IMR-90 (cell line): ENCODE results near the gene NFKBIB. TPM values are rescaled to one million over a fixed set of nuclear protein-coding genes. Genes with fewer than 3 reads are reported as not detected.

Source experiments
- ATAC-seq: fragments of 200-7000 bp; cut with Tn5 transposase; 2 replicates; pipeline ENCODE4 v1.9.1; 2020; ENCODE audit warnings: low read depth, mild to moderate bottlenecking, moderate library complexity
- BruUV-seq: library from RNA; stranded (reverse); fragments of 400-500 nt; replicated peaks from 2 replicates; lab custom pipeline; 2021; lab: Mats Ljungman, UMichigan
- CTCF ChIA-PET: fragments of 300-600 bp; formaldehyde crosslinking; extraction: SDS; loops from one replicate; lab custom pipeline; 2021; ENCODE audit warnings: antibody characterized with exemption; lab: Yijun Ruan, JAX
- POLR2A ChIA-PET: fragments of 300-600 bp; sonication (Branson Sonifier 250); formaldehyde crosslinking; loops from one replicate; lab custom pipeline; 2022; ENCODE audit warnings: antibody characterized with exemption; ENCODE audit not compliant: unreplicated experiment; lab: Charles Lee
- DNase-seq: peaks from one replicate; pipeline ENCODE4 v3.0.0; 2013
- H2AFZ ChIP-seq: replicated peaks from 2 replicates; pipeline ENCODE3; 2013; ENCODE audit warnings: low read length, mild to moderate bottlenecking; ENCODE audit not compliant: poor library complexity
- H2AK5ac ChIP-seq: 2 replicates; pipeline ENCODE4 v1.6.1; 2013; ENCODE audit warnings: low read depth, low read length, inconsistent platforms
- H2AK9ac ChIP-seq: replicated peaks from 2 replicates; pipeline ENCODE3; 2013; ENCODE audit warnings: mild to moderate bottlenecking, low read depth, low read length, moderate library complexity; ENCODE audit not compliant: poor library complexity
- H2BK120ac ChIP-seq: 2 replicates; pipeline ENCODE4 v1.6.1; 2013; ENCODE audit warnings: low read depth, low read length, inconsistent platforms
- H2BK15ac ChIP-seq: 3 replicates; pipeline ENCODE4 v1.6.1; 2013; ENCODE audit warnings: low read depth, low read length, inconsistent platforms
- H2BK20ac ChIP-seq: 2 replicates; pipeline ENCODE4 v1.6.1; 2013; ENCODE audit warnings: low read depth, mild to moderate bottlenecking, inconsistent platforms, low read length, moderate library complexity
- H2BK5ac ChIP-seq: 2 replicates; pipeline ENCODE4 v1.6.1; 2013; ENCODE audit warnings: mild to moderate bottlenecking, low read depth, low read length, inconsistent platforms; ENCODE audit not compliant: poor library complexity, severe bottlenecking
- H3K14ac ChIP-seq: replicated peaks from 2 replicates; pipeline ENCODE4 v1.6.1; 2013; ENCODE audit warnings: low read depth, low read length, inconsistent platforms
- H3K18ac ChIP-seq: 2 replicates; pipeline ENCODE4 v1.6.1; 2013; ENCODE audit warnings: low read depth, low read length, control low read depth
- H3K23ac ChIP-seq: 2 replicates; pipeline ENCODE4 v1.6.1; 2013; ENCODE audit warnings: low read depth, low read length, inconsistent platforms
- H3K27ac ChIP-seq: 2 replicates; pipeline ENCODE4 v1.5.1; 2013; ENCODE audit warnings: mild to moderate bottlenecking, control low read depth, low read length; ENCODE audit not compliant: insufficient read depth
- H3K27me3 ChIP-seq: 2 replicates; pipeline ENCODE4 v1.6.1; 2013; ENCODE audit warnings: low read length; ENCODE audit not compliant: control insufficient read depth, insufficient read depth
- H3K36me3 ChIP-seq: 2 replicates; pipeline ENCODE4 v1.6.1; 2013; ENCODE audit warnings: low read length, mixed read lengths; ENCODE audit not compliant: control insufficient read depth, insufficient read depth
- H3K4ac ChIP-seq: 2 replicates; pipeline ENCODE4 v1.6.1; 2013; ENCODE audit warnings: low read depth, low read length, inconsistent platforms
- H3K4me1 ChIP-seq: 2 replicates; pipeline ENCODE4 v1.6.1; 2013; ENCODE audit warnings: low read length, mixed read lengths; ENCODE audit not compliant: control insufficient read depth, insufficient read depth
- H3K4me2 ChIP-seq: 2 replicates; pipeline ENCODE4 v1.6.1; 2013; ENCODE audit warnings: low read depth, mild to moderate bottlenecking, control low read depth, low read length, moderate library complexity
- H3K4me3 ChIP-seq: 2 replicates; pipeline ENCODE4 v1.5.1; 2013; ENCODE audit warnings: low read depth, mild to moderate bottlenecking, control low read depth, low read length, moderate library complexity; ENCODE audit not compliant: insufficient read depth
- H3K56ac ChIP-seq: 2 replicates; pipeline ENCODE4 v1.6.1; 2013; ENCODE audit warnings: low read length, inconsistent platforms; ENCODE audit not compliant: insufficient read depth; ENCODE audit errors: extremely low read depth
- H3K79me1 ChIP-seq, 2 experiments: 2 replicates each; pipeline ENCODE4 v1.6.1; 2013; ENCODE audit warnings: low read length in 2 of 2, inconsistent platforms in 1 of 2, low read depth in 1 of 2
- H3K9ac ChIP-seq: 2 replicates; pipeline ENCODE4 v1.6.1; 2013; ENCODE audit warnings: low read depth, low read length, control low read depth
- H3K9me1 ChIP-seq: 2 replicates; pipeline ENCODE4 v1.6.1; 2013; ENCODE audit warnings: low read length, inconsistent platforms; ENCODE audit not compliant: insufficient read depth
- H3K9me3 ChIP-seq: 2 replicates; pipeline ENCODE4 v1.6.1; 2013; ENCODE audit warnings: low read length; ENCODE audit not compliant: control insufficient read depth, insufficient read depth
- H4K20me1 ChIP-seq: 2 replicates; pipeline ENCODE4 v1.6.1; 2013; ENCODE audit warnings: low read length, inconsistent platforms; ENCODE audit not compliant: insufficient read depth
- H4K5ac ChIP-seq: 2 replicates; pipeline ENCODE4 v1.6.1; 2013; ENCODE audit warnings: mild to moderate bottlenecking, low read depth, low read length, control low read depth
- H4K8ac ChIP-seq, 2 experiments: 2 replicates each; pipeline ENCODE4 v1.6.1; 2013; ENCODE audit warnings: low read depth in 2 of 2, low read length in 2 of 2, control low read depth in 1 of 2, inconsistent platforms in 1 of 2
- H4K91ac ChIP-seq: 2 replicates; pipeline ENCODE4 v1.6.1; 2013; ENCODE audit warnings: low read depth, low read length, inconsistent platforms; ENCODE audit not compliant: insufficient read depth
- CEBPB ChIP-seq: IDR thresholded peaks from 2 replicates; pipeline ENCODE4 v1.6.1; 2012; ENCODE audit warnings: low read depth, low read length, improper control_type of control experiment
- MXI1 ChIP-seq: IDR thresholded peaks from 2 replicates; pipeline ENCODE4 v1.6.1; 2012; ENCODE audit warnings: low read depth, mild to moderate bottlenecking, low read length, moderate library complexity, borderline replicate concordance
- NFE2L2 ChIP-seq: fragments of 150-350 bp; IDR thresholded peaks from 2 replicates; pipeline ENCODE4 v1.6.1; 2016; ENCODE audit warnings: low read depth, mild to moderate bottlenecking, low read length
- WGBS, 2 experiments: methylation state at CpG; one replicate each; pipeline versions ENCODE4 v1.1.5 to v1.1.7; 2013; ENCODE audit warnings: missing lambda C conversion rate in 2 of 2; ENCODE audit not compliant: insufficient read length in 1 of 2; ENCODE audit errors: extremely low coverage in 2 of 2; 5-methylcytosine and 5-hydroxymethylcytosine counted together
- dilution Hi-C: fragments of 300-500 bp; cut with HindIII; formaldehyde crosslinking; loops from one replicate; pipeline ENCODE4 v1.14.3; 2018; ENCODE audit warnings: low sequenced_read_pairs; ENCODE audit not compliant: unreplicated experiment
- in situ Hi-C: fragments of 300-500 bp; cut with MboI; formaldehyde crosslinking; loops from 3 replicates; pipeline ENCODE4 v1.14.3; 2019; ENCODE audit warnings: low sequenced_read_pairs, inconsistent platforms, mixed read lengths
- intact Hi-C: fragments of 100-400 bp; cut with micrococcal nuclease; formaldehyde crosslinking; loops from 2 replicates; pipeline ENCODE4 v1.10.0; 2022
- polyA plus RNA-seq, 3 experiments: library from polyadenylated mRNA; depleted of rRNA; stranded (reverse); fragments of >200 nt; gene quantifications; 2 replicates each; pipeline ENCODE4 v1.2.3, GENCODE V29; 2012; ENCODE audit warnings: low replicate concordance in 1 of 3
- total RNA-seq: library from RNA; depleted of rRNA; stranded (reverse); fragments of >200 nt; gene quantifications from 2 replicates; pipeline ENCODE4 v1.2.3, GENCODE V29; 2012
- TF ChIP-seq, protein P1 (sequence below): fragments of 150-350 bp; IDR thresholded peaks from 2 replicates; pipeline ENCODE4 v1.6.1; 2017; ENCODE audit warnings: mild to moderate bottlenecking, antibody characterized with exemption, low read length, low read depth

NFKBIB gene
- total and polyA plus RNA-seq, 2 of the 4 experiments (the other 2 are of a cell fraction) = 7.5 to 25.5 TPM

DNA sequence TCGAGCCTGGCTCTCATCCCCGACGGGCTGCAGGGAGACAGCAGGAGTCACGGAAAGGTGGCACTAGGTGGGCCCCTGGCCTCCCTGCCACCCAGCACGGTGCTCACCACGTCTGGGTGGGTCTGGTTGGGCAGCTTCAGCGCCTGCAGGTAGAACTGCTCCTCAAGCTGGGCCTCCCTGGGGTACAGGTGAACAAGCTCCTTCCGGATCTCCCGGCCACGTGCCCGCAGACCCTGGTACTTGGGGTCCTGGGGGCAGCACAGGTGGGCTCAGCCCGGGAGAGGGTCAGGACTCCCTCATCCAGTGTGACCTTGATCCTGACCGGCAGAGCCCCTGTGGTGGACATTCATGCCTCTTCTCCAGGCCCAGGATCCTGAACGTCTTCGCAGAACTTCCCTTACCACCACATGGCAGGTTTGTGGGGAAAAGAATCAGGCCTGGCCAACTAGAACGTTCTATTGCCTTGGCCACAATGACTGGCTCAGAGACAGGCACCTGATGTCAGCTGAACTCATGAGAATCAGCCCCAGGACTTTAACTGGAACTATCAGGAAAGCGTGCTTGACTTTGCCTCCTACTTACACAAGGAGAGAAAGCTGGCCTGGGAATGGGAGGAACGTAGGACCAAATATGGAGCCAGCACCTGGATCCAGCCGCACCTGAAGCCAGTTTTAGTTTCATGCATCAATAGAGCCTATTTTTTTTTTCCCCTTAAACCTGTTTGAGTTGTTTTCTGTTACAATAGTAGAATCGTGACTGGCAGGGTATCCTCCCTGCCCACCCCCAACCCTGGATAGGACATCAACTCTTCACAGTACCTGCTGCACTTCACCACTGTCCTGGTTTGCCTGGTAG lies 21.9 kb downstream of the NFKBIB start:
- TF ChIP-seq NFE2L2 (no peak), CEBPB (no peak), MXI1 (no peak)
- TF ChIP-seq, protein P1, sequence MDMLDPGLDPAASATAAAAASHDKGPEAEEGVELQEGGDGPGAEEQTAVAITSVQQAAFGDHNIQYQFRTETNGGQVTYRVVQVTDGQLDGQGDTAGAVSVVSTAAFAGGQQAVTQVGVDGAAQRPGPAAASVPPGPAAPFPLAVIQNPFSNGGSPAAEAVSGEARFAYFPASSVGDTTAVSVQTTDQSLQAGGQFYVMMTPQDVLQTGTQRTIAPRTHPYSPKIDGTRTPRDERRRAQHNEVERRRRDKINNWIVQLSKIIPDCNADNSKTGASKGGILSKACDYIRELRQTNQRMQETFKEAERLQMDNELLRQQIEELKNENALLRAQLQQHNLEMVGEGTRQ = no peak
- BruUV-seq = no TSS peak
- H3K23ac ChIP-seq = no peak overlapping the region
- ChIA-PET CTCF (interaction anchor here (0.6 to 1.8 kb wide), 2 partner anchors 9 to 442 kb away, joined by 4 to 5 read pairs; partner anchors contain the start of genes MRPS12 and SARS2), POLR2A (no interaction called here)
- H2AFZ ChIP-seq = no peak overlapping the region
- DNase-seq (no peak), ATAC-seq (no peak)
- dilution Hi-C loops (no loop called here), in situ Hi-C loops (loop anchor here (10.0 to 25.0 kb wide), 2 partner anchors 184 to 297 kb away; partner anchors contain the start of gene CAPN12), intact Hi-C loops (no loop called here)
- no peaks in the 10 kb centered on the region for H3K9me1 ChIP-seq
- no peak overlapping the region for H3K27ac ChIP-seq
- H4K91ac ChIP-seq = no peak overlapping the region
- H3K27me3 ChIP-seq = no peaks in the 10 kb centered on the region
- H3K4ac ChIP-seq = no peak overlapping the region
- no peak overlapping the region for H3K4me3 ChIP-seq
- no peak overlapping the region for H4K8ac ChIP-seq
- no peak overlapping the region for H2BK5ac ChIP-seq
- H2AK5ac ChIP-seq = no peak overlapping the region
- no peaks in the 10 kb centered on the region for H3K79me1 ChIP-seq
- H3K18ac ChIP-seq = no peak overlapping the region
- no peak overlapping the region for H2AK9ac ChIP-seq
- WGBS, 2 experiments = 95% methylated on average over 4 of the region's 20 CpGs; no CpG with 5 or more reads in 1 of the 2 experiments
- H3K14ac ChIP-seq = no peak overlapping the region
- H2BK20ac ChIP-seq = no peak overlapping the region
- no peaks in the 10 kb centered on the region; the same call in 1 of the 2 replicates for H4K20me1 ChIP-seq
- no peak overlapping the region for H2BK15ac ChIP-seq
- H3K56ac ChIP-seq = no peak overlapping the region
- H3K9me3 ChIP-seq = no peaks in the 10 kb centered on the region
- no peak overlapping the region for H3K4me2 ChIP-seq
- no peak overlapping the region for H3K9ac ChIP-seq
- H4K5ac ChIP-seq = no peak overlapping the region
- no peaks in the 10 kb centered on the region for H3K4me1 ChIP-seq
- no peak overlapping the region for H2BK120ac ChIP-seq
- peaks cover 20% of the 10 kb centered on the region for H3K36me3 ChIP-seq
